Body of pancreas (tissue), 4 donors: ENCODE results near the gene RELN.

Experiments used
- POLR2A ChIP-seq, 3 donors: fragments of 450-650 bp; IDR thresholded peaks; one replicate each; pipeline ENCODE4 v1.6.1; 2016; ENCODE audit warnings: antibody characterized with exemption in 3 of 3, mild to moderate bottlenecking in 2 of 3
- TF ChIP-seq, protein P1 (sequence below), 7 experiments: fragments of 450-650 bp in 4 of 7; fragments of 200-600 bp in 3 of 7; sonication (generic) in 3 of 7; IDR thresholded peaks; one replicate each; pipeline ENCODE4 v1.5.1; 2016 to 2019; ENCODE audit warnings: antibody characterized with exemption in 7 of 7

DNA sequence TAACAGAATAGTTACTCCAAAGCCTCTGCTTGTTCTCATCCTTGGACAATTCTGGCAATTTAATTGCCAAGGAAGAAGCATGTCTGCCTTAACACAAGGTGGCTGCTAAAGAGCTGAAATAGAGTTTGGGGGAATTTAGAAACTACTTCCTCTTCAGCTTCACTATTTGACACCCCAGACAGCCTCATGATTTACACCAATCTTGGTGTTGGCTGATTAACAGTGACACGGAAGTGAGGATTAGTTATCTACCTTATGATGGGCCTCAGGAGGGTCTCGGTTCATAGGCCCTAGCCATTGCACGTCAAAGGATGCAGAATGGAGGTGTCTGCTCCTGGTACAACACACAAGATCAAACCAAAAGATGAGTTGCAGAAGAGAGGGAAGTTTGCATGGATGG is 102.4 kb downstream of the RELN start:
- no peak for TF ChIP-seq POLR2A (IDR thresholded peaks at IDR 0.05)
- TF ChIP-seq, protein P1, sequence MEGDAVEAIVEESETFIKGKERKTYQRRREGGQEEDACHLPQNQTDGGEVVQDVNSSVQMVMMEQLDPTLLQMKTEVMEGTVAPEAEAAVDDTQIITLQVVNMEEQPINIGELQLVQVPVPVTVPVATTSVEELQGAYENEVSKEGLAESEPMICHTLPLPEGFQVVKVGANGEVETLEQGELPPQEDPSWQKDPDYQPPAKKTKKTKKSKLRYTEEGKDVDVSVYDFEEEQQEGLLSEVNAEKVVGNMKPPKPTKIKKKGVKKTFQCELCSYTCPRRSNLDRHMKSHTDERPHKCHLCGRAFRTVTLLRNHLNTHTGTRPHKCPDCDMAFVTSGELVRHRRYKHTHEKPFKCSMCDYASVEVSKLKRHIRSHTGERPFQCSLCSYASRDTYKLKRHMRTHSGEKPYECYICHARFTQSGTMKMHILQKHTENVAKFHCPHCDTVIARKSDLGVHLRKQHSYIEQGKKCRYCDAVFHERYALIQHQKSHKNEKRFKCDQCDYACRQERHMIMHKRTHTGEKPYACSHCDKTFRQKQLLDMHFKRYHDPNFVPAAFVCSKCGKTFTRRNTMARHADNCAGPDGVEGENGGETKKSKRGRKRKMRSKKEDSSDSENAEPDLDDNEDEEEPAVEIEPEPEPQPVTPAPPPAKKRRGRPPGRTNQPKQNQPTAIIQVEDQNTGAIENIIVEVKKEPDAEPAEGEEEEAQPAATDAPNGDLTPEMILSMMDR (IDR thresholded peaks at IDR 0.05): no peak
